Measurements from ENCODE around the gene THAP12.

DNA sequence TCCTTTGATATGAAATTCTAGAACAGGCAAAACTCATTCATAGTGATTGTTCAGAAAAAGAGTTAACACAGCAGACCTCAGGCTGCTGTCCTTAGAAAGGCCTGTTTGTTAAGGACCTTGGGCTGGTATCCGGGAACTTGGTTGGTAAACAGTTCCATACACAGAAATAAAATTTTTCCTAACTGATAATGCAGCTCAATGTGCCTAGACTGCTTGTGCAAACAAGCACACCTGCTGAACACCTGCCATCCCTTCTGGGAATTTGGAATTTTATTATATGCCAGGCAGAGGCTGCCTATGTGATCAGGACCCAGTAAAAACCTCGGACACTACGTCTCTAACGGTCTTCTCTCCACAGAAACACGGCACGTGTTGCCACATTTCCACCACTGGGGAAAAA lies 11.5 kb downstream of the THAP12 start:
- TF ChIP-seq, protein P1, sequence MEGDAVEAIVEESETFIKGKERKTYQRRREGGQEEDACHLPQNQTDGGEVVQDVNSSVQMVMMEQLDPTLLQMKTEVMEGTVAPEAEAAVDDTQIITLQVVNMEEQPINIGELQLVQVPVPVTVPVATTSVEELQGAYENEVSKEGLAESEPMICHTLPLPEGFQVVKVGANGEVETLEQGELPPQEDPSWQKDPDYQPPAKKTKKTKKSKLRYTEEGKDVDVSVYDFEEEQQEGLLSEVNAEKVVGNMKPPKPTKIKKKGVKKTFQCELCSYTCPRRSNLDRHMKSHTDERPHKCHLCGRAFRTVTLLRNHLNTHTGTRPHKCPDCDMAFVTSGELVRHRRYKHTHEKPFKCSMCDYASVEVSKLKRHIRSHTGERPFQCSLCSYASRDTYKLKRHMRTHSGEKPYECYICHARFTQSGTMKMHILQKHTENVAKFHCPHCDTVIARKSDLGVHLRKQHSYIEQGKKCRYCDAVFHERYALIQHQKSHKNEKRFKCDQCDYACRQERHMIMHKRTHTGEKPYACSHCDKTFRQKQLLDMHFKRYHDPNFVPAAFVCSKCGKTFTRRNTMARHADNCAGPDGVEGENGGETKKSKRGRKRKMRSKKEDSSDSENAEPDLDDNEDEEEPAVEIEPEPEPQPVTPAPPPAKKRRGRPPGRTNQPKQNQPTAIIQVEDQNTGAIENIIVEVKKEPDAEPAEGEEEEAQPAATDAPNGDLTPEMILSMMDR (IDR thresholded peaks at IDR 0.05 in 2 of 3, conservative IDR thresholded peaks at IDR 0.05 in 1 of 3; ENCODE audit: borderline replicate concordance in 1 of 3, insufficient read depth in 1 of 3, low read depth in 2 of 3, low read length in 2 of 3) = no peak
- TF ChIP-seq EZH2 (IDR thresholded peaks at IDR 0.05) (no peak), POLR2AphosphoS5 (IDR thresholded peaks at IDR 0.05; ENCODE audit: low read depth, low read length) (no peak), RAD21 (IDR thresholded peaks at IDR 0.05; ENCODE audit: low read depth) (no peak), FOSL1 (IDR thresholded peaks at IDR 0.05; ENCODE audit: low read depth) (no peak)
